Activated CD4-positive, alpha-beta T cell treated with anti-CD3 and anti-CD28 coated beads, Interleukin-2, amount 50 U/mL, for 16 hours (primary cell): ENCODE measurements around the gene LAMA5.

Source experiments
- DNase-seq: peaks from one replicate; pipeline ENCODE4 v3.0.0-alpha.2; 2020

The LAMA5 gene

DNA sequence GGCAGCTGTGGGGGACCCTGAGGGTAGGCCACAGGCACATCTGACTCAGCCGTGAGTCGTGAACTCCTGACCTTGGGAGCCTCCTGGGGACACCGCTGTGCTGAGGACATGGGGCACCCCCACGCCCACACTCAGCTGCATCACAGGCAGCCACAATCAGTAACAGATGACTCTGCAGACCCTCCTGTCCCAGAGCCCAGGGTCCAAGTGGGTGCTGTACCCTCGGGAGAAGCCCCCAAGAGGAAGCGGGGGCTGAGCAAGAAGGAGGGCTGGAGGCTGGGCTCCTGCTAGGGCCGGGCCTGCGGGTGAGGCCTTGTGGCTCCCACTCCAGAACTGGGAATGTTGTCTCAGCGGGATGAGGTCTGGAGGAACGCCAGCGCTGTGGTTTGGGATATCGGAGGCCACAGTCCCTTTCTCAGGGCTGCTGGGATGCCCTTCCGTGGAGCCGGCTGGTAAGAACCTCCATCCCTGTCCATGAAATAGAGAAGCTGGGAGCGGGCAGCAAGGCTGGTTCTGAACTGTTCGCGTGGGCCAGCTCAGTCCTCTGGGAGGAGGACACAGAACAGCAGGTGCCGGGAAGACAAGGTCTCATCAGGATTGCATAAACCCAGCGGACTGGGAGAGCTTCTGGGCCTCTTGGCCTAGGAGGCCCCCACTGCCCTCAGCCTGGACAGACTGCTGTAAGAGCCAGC lies 3.1 kb upstream of the LAMA5 start:
- no peak for DNase-seq

DNA sequence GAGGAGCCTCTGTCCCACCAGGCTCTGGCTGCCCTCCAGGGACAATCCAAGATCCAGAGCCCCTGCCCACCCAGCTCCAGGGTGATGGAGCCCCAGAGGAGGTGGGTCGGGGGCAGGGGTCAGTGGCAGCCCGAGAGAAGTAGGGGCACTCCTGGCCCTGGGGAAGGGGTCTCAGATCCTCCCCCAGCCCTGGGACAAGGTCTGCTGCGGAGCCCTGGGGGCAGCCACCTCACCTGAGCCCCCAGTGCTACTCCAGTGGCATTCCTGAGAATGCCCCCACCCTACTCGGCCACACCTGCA lies 2.7 kb upstream of the LAMA5 start:
- DNase-seq = no peak

DNA sequence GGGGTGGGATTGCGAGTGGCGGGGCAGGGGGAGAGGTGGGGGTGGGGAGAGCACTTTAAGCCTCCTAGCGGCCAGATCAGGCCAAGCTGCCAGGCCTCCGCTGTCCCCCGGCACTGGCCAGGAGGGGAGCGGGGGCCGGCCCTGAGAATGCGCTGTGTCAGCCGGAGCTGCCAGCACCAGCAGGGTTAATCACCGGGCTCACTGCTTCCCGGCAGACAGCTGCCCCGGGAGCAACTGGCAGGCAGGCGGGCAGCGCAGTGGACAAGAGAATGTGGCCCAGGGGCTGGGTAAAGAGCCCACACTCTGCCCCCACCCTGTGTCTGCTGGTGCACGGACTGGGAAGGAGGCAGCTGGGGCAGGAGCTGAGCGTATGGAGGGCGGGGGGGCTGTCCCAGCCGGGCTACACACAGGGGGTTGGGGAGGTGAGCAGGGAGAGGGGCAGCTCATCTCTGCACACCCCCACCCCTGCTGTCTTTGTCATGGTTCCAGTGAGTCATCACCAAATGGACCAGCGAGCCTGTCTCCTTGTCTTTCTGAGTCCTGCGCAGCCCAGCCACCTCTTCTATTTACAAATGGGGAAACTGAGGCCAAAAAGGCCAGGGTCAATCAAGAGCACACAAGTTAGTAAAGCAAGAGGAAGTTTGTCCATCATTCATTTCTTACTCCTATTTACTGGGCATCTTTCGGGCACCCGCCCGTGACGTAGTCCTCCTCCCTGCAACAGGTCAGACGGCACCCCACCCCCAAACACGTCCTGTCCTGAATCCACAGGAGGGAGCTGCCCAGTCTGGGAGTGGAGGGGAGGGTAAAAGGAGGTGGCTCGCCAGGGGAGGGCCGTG lies 2.1 kb upstream of the LAMA5 start:
- no peak for DNase-seq

DNA sequence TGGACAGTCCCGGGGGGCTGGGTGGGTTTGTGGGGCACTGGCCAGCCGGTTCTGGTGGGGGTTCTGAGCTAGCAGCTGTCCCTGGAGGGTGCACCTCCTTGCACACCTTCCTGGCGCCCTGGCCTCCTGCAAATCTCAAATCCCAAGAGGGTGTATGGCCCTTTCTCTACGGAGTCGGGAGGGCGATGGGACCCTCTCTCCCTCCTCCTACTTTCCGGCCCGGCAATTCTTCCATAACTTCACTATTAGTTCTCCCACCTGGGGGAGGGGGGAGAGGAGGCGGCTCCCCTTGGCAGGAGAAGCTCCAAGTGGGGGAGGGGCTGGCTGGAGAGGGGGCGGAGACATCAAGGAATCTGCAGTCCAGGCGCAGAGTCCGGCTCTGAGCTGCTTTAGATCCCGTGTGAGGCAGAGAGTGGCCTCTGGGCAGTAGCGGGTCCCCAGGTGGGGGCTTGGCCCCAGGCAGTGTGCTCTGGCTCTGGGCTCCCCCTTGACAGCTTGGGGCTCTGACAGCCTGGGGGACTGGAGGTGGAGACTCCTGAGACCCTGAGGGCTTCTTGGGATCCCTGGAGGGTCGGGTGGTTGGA lies 1.4 kb upstream of the LAMA5 start:
- DNase-seq = no peak

GRCh38 chr20:62367633-62368391 lies 700 bp upstream of the LAMA5 start:
- DNase-seq = no peak

- DNase-seq = no peak
Observed at GRCh38 chr20:62366370-62367135, 559 bp downstream of the LAMA5 start.

- DNase-seq = no peak
Observed at GRCh38 chr20:62365814-62366369, 1.2 kb downstream of the LAMA5 start.

- no peak for DNase-seq
Observed at GRCh38 chr20:62364911-62365736, 2.0 kb downstream of the LAMA5 start.

- no peak for DNase-seq
Observed at GRCh38 chr20:62363920-62364851, 2.9 kb downstream of the LAMA5 start.

DNA sequence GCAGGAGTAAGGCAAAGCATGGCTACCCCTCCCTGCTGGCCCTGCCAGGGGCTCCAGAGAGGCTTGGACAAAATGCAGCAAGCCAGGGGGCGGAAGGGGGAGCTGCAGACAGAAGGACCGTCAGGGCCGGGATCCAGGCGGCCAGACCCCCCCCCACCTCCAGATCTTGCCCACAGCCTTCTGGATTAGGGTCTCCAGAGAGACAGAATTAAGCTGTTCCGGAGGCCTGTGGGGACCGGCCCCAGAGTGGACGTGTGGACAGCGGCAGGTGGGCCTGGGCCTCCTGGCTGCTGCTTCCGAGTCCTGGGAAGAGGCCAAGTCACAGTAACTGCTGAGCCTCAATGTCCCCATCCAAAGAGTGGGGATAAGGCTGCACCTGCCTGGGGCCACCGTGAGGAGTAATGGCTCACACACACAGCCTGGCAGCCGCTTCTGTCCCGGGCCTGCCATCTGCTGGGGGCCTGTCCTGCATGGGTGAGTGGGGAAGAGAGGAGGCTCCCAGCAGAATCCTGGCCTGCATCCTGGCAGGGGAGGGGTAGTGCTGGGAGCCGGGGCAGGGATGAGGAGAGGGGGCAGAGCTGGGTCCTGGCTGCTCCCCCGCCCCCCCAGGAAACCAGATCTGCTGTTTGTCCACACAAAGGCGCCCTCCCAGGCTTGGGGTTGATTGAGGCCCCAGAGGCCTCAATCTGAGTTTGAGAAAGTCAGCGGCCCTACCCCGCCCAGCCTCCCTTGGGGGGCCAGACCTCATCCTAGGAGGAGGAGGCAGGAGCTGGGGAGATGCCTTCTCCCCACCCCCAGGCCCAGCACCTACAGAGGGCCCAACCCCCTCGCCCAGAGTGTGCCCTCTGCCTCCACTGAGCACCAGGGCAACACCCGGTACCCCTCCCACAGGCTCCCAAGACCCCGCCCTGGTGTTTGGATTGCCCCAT lies 3.9 kb downstream of the LAMA5 start:
- DNase-seq = no peak

DNA sequence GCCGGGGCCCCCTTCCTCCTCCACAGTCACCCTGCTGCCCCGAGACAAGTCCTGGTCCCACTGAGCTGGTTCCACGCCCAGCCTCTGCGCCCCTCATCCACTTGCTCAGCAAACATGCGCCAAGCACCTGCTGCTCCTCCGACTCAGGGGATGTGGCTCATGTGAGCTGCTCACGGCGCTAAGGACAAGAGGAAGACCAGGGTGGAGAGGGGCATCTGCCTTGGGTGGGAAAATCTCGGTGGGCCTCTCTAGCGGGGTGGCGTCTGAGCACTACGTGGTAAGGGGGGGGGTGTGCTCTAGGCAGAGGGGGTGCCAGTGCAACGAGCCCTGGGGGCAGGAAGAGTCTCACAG lies 4.5 kb downstream of the LAMA5 start:
- no peak for DNase-seq

DNA sequence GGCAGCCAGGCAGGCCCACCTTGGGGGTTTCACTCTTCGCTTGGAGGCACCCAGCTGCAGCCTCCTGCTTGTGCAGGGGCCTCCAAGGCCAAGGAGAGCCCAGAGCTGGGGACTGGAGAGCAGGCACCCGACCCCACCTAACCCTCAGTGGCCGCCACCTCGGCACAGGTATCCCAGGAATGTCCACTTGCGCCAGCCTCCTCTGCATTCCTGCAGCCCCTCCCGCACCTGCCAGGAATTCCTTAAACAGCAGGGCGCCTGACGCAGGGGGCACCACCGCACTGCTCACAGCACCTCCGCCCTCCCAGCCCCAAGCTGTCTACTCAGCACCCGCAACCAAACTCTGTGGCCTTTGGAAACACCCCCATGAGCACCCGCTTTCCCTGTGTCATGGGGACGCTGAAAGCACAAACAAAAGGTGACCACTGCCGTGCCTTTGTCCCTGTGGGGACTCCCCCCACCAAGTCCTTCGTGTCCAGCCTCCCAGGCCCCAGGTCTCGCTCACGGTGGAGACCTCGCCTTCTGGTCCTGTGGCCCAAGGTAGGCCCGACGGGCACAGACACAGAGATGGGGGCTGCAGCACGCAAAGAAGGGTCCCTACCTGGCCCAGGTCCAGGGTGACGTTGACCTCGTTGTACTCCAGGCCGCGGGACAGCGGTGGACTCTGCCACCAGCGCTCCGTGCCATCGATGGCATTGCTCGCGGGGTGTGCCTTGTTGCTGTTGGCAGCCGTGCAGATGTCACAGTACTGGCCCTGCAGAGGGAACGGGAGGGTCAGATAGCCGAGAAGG lies 5.1 kb downstream of the LAMA5 start:
- no peak for DNase-seq

GRCh38 chr20:62360854-62361798 lies 6.0 kb downstream of the LAMA5 start:
- DNase-seq = no peak

GRCh38 chr20:62359491-62360121 lies 7.5 kb downstream of the LAMA5 start:
- DNase-seq = no peak

DNA sequence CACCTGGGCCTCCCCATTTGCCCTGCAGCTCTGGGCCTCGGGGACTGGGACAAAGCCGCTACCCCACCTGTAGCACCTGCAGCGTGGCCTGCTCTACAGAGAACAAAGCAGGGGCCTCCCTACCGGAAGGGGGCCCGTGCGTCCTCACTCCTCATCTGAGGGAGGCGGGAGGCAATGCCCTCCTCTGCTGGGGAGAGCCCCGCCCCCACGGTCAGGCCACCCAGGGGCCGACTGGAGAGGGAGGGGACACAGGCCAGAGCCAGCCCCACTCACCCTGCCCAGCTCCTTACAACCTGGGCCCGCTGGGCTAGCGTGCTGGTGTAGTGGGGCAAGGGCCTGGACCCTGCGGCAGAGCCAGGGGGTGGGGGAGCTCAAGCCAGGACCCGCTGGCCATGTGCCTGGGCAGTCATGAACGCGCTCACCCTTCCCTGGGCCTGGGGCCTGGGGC lies 8.0 kb downstream of the LAMA5 start:
- no peak for DNase-seq
